Measurements from ENCODE around the gene NEK11.

GRCh38 chr3:131314318-131314717 is 287.6 kb downstream of the NEK11 start:
- TF ChIP-seq, protein P1, sequence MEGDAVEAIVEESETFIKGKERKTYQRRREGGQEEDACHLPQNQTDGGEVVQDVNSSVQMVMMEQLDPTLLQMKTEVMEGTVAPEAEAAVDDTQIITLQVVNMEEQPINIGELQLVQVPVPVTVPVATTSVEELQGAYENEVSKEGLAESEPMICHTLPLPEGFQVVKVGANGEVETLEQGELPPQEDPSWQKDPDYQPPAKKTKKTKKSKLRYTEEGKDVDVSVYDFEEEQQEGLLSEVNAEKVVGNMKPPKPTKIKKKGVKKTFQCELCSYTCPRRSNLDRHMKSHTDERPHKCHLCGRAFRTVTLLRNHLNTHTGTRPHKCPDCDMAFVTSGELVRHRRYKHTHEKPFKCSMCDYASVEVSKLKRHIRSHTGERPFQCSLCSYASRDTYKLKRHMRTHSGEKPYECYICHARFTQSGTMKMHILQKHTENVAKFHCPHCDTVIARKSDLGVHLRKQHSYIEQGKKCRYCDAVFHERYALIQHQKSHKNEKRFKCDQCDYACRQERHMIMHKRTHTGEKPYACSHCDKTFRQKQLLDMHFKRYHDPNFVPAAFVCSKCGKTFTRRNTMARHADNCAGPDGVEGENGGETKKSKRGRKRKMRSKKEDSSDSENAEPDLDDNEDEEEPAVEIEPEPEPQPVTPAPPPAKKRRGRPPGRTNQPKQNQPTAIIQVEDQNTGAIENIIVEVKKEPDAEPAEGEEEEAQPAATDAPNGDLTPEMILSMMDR (optimal IDR thresholded peaks at IDR 0.05 in 1 of 3, IDR thresholded peaks at IDR 0.05 in 1 of 3, conservative IDR thresholded peaks at IDR 0.05 in 1 of 3; ENCODE audit: extremely low read depth in 1 of 3, insufficient read depth in 2 of 3, low read length in 3 of 3): no peak
- TF ChIP-seq EZH2 (IDR thresholded peaks at IDR 0.05; ENCODE audit: low read length): no peak

Measured in keratinocyte (primary cell).